HEK293T (cell line): ENCODE data around the gene SHANK1.

Experiments
- CTCF ChIA-PET: fragments of 350-600 bp; formaldehyde crosslinking; extraction: SDS; loops from one replicate; lab custom pipeline; 2021; ENCODE audit warnings: antibody characterized with exemption, inconsistent platforms; lab: Yijun Ruan, JAX
- POLR2A ChIA-PET: fragments of 350-600 bp; formaldehyde crosslinking; extraction: SDS; loops from one replicate; lab custom pipeline; 2020; ENCODE audit warnings: antibody characterized with exemption, inconsistent platforms; lab: Yijun Ruan, JAX
- DNase-seq: peaks from one replicate; pipeline ENCODE4 v3.0.0; 2012; ENCODE audit warnings: mixed read lengths; ENCODE audit errors: extremely low spot score
- ARNT ChIP-seq: fragments of 450-650 bp; IDR thresholded peaks from 2 replicates; pipeline ENCODE4 v1.6.1; 2017; ENCODE audit warnings: mild to moderate bottlenecking
- BHLHE40 ChIP-seq: fragments of 450-650 bp; IDR thresholded peaks from 2 replicates; pipeline ENCODE4 v1.6.1; 2016; ENCODE audit warnings: mild to moderate bottlenecking, moderate library complexity, borderline replicate concordance
- CTBP1 ChIP-seq: fragments of 450-650 bp; IDR thresholded peaks from 2 replicates; pipeline ENCODE4 v1.6.1; 2016; ENCODE audit warnings: borderline replicate concordance
- ELF4 ChIP-seq: fragments of 450-650 bp; IDR thresholded peaks from 2 replicates; pipeline ENCODE4 v1.6.1; 2017; ENCODE audit warnings: antibody characterized with exemption
- FOXA1 ChIP-seq: fragments of 450-650 bp; IDR thresholded peaks from 2 replicates; pipeline ENCODE4 v1.6.1; 2016; ENCODE audit warnings: mild to moderate bottlenecking
- FOXK2 ChIP-seq: fragments of 450-650 bp; IDR thresholded peaks from 2 replicates; pipeline ENCODE4 v1.6.1; 2016; ENCODE audit warnings: mild to moderate bottlenecking
- FOXM1 ChIP-seq: fragments of 450-650 bp; IDR thresholded peaks from 2 replicates; pipeline ENCODE4 v1.6.1; 2017; ENCODE audit warnings: mild to moderate bottlenecking, borderline replicate concordance
- HDGF ChIP-seq: fragments of 450-650 bp; IDR thresholded peaks from 2 replicates; pipeline ENCODE4 v1.6.1; 2017; ENCODE audit warnings: antibody characterized with exemption, borderline replicate concordance
- L3MBTL2 ChIP-seq: fragments of 450-650 bp; conservative IDR thresholded peaks from 2 replicates; pipeline ENCODE4 v1.6.1; 2016; ENCODE audit warnings: mild to moderate bottlenecking
- LEF1 ChIP-seq: fragments of 450-650 bp; IDR thresholded peaks from 2 replicates; pipeline ENCODE4 v1.6.1; 2017; ENCODE audit warnings: mild to moderate bottlenecking, borderline replicate concordance
- NFRKB ChIP-seq: fragments of 450-650 bp; IDR thresholded peaks from 2 replicates; pipeline ENCODE4 v1.6.1; 2016; ENCODE audit warnings: mild to moderate bottlenecking, moderate library complexity
- PKNOX1 ChIP-seq: fragments of 450-650 bp; IDR thresholded peaks from 2 replicates; pipeline ENCODE4 v1.6.1; 2016
- SP1 ChIP-seq: fragments of 450-650 bp; IDR thresholded peaks from 2 replicates; pipeline ENCODE4 v1.6.1; 2017
- SUZ12 ChIP-seq: fragments of 450-650 bp; IDR thresholded peaks from 2 replicates; pipeline ENCODE4 v1.6.1; 2016; ENCODE audit warnings: mild to moderate bottlenecking
- TARDBP ChIP-seq: fragments of 450-650 bp; IDR thresholded peaks from 2 replicates; pipeline ENCODE4 v1.6.1; 2016
- ZNF384 ChIP-seq: fragments of 450-650 bp; IDR thresholded peaks from 2 replicates; pipeline ENCODE4 v1.6.1; 2016

SHANK1 gene

DNA sequence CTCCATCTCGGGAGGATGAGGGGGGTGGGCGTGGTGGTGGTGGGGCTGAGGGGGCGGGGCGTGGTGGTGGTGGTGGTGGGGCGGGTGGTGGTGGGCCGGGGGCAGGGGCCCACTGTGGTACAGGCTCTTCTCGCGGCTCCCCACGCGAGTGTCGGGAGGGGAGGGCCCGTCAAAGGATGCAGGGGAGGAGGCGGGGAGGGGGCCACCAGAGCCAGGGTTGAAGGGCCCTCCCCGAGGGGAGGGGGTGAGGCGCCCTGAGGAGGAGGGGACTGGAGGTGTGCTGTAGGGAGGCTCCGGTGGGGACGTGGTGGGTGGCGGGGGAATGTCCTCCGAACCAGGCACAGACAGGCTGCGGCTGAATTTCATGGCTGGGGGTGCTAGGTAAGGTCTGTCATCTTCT is 50.7 kb downstream of the SHANK1 start:
- ChIA-PET CTCF (interaction anchor here (0.6 kb wide), 1 partner anchor 1084 kb away, joined by 3 read pairs; no protein-coding TSS in a partner anchor), POLR2A (interaction anchor here (1.0 kb wide), 1 partner anchor 56 kb away, joined by 3 read pairs; no protein-coding TSS in a partner anchor)
- no peak for DNase-seq
- TF ChIP-seq FOXM1 (no peak), LEF1 (no peak), TARDBP (no peak), BHLHE40 (no peak), HDGF (no peak), NFRKB (no peak)

GRCh38 chr19:50668416-50668815 is 51.2 kb downstream of the SHANK1 start:
- ChIA-PET CTCF (no interaction called here), POLR2A (no interaction called here)
- TF ChIP-seq NFRKB: no peak
- TF ChIP-seq TARDBP: no peak
- no peak for TF ChIP-seq LEF1
- TF ChIP-seq L3MBTL2: no peak
- no peak for TF ChIP-seq FOXM1
- no peak for TF ChIP-seq FOXK2
- no peak for TF ChIP-seq BHLHE40
- no peak for TF ChIP-seq FOXA1
- no peak for TF ChIP-seq HDGF
- TF ChIP-seq ELF4: no peak
- TF ChIP-seq SUZ12: no peak
- no peak for TF ChIP-seq ZNF384
- no peak for TF ChIP-seq PKNOX1
- no peak for TF ChIP-seq CTBP1
- no peak for TF ChIP-seq SP1

GRCh38 chr19:50667759-50668231 is 51.8 kb downstream of the SHANK1 start:
- ChIA-PET CTCF (no interaction called here), POLR2A (no interaction called here)
- TF ChIP-seq ELF4 (no peak), ZNF384 (no peak), HDGF (no peak), FOXA1 (no peak), CTBP1 (no peak), SUZ12 (no peak), L3MBTL2 (no peak)
- DNase-seq: no peak

More at GRCh38 chr19:50668416-50668815, 51.2 kb downstream of the SHANK1 start:
- DNase-seq: no peak

GRCh38 chr19:50667177-50667758 is 52.3 kb downstream of the SHANK1 start:
- no peak for DNase-seq
- TF ChIP-seq FOXA1 (no peak), ELF4 (no peak), FOXK2 (no peak), LEF1 (no peak), SUZ12 (no peak), SP1 (no peak), FOXM1 (no peak), NFRKB (no peak), HDGF (no peak), ZNF384 (no peak), TARDBP (no peak), L3MBTL2 (no peak), PKNOX1 (no peak)
- ChIA-PET POLR2A (no interaction called here), CTCF (interaction anchor here (1.1 kb wide), 1 partner anchor 111 kb away, joined by 3 read pairs; no protein-coding TSS in a partner anchor)

DNA sequence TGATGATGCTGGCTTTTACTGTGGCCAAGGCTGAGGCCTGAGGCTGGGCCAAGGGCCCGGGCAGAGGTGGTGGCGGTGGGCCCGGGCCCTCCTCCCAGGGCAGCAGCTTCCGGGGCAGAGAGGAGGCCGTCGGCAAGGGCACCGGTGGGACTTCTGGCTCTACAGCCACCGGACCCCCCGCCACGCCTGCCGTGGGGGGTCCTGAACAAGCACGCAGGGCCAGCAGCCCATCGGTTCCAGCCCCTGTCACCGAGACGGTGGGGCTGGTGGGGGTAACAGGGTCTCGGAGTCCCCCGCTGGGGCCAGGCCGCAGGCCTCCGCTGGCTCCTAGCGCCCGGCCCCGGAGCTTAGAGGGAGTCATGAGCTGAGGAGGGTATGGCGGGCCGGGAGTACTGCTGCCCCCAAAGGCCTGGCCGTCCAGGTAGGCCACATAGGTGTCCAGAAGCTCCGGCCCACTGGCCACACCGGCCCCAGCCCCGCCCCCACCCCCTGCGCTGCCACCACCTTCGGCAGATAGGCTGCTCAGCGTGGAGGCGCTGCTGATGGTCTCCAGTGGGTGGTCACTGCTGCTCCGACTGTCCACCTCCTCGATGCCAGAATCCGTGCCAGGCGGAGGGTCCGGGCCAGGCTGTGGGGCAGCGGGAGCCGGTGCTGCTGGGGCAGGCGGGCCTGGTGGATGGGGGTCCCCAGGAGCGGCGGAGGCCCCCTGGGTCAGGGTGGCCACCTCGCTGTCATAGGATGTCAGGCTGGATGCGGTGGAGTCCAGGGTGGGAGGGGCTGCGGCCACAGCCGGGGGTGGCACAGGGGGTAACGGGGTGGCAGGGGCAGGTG is 53.0 kb downstream of the SHANK1 start:
- ChIA-PET POLR2A (no interaction called here), CTCF (interaction anchor here (1.1 kb wide), 1 partner anchor 110 kb away, joined by 3 read pairs; no protein-coding TSS in a partner anchor)
- DNase-seq: no peak
- no peak for TF ChIP-seq FOXA1
- no peak for TF ChIP-seq ELF4
- no peak for TF ChIP-seq ARNT
- TF ChIP-seq TARDBP: no peak
- TF ChIP-seq SP1: no peak
- TF ChIP-seq L3MBTL2: no peak
- no peak for TF ChIP-seq FOXK2
- no peak for TF ChIP-seq SUZ12
- TF ChIP-seq LEF1: no peak
- no peak for TF ChIP-seq ZNF384
- no peak for TF ChIP-seq HDGF
- no peak for TF ChIP-seq PKNOX1
- no peak for TF ChIP-seq BHLHE40
- TF ChIP-seq FOXM1: no peak

DNA sequence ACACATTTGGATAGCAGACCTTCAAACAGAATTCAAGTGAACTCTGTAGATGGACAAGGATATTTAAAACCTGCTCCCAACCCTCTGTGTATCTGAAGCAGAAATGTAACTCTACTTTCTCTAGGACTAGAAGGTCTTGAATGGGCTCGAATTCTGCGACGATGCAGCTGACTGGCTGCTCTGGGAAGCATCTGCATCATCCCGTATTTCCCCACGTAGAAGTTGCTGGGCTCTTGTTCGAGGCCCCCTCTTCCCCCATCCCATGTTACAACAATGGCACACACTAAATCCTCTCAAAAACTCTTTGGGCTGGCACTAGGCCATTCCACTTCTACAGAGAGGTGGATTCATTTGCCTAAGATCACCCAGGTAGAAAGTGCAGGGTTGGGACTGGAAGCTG is 55.4 kb downstream of the SHANK1 start:
- ChIA-PET POLR2A (no interaction called here), CTCF (no interaction called here)
- TF ChIP-seq BHLHE40 (no peak), SUZ12 (no peak), FOXA1 (no peak), ELF4 (no peak), FOXK2 (no peak), NFRKB (no peak), ARNT (no peak), PKNOX1 (no peak), ZNF384 (no peak), LEF1 (no peak), L3MBTL2 (no peak), CTBP1 (no peak), FOXM1 (no peak), TARDBP (no peak), HDGF (no peak), SP1 (no peak)
- DNase-seq: no peak
